Astrocyte (in vitro differentiated cells and primary cell): ENCODE data around the gene PPIL6. TPM values are rescaled to one million over a fixed set of nuclear protein-coding genes. Genes with fewer than 3 reads are reported as not detected.

Source experiments
- DNase-seq: peaks from one replicate; pipeline ENCODE4 v3.0.0-alpha.2; 2010; ENCODE audit warnings: low read depth
- FAIRE-seq: peaks from 2 replicates; lab custom pipeline; 2011; peaks lifted over from hg19 to GRCh38; lab: Jason Lieb, UNC
- H2AFZ ChIP-seq: 2 replicates; pipeline ENCODE4 v1.6.0; 2012; ENCODE audit warnings: low read depth, low read length, inconsistent platforms
- H3K27ac ChIP-seq: 2 replicates; pipeline ENCODE4 v1.5.1; 2011; ENCODE audit warnings: low read depth, low read length, inconsistent platforms
- H3K27me3 ChIP-seq: 2 replicates; pipeline ENCODE4 v1.6.0; 2011; ENCODE audit warnings: low read length, inconsistent platforms; ENCODE audit not compliant: insufficient read depth
- H3K36me3 ChIP-seq: 2 replicates; pipeline ENCODE4 v1.5.1; 2011; ENCODE audit warnings: low read length, inconsistent platforms; ENCODE audit not compliant: insufficient read depth
- H3K4me1 ChIP-seq: 2 replicates; pipeline ENCODE4 v1.5.1; 2011; ENCODE audit warnings: low read length, inconsistent platforms; ENCODE audit not compliant: insufficient read depth
- H3K4me2 ChIP-seq: 2 replicates; pipeline ENCODE4 v1.6.0; 2012; ENCODE audit warnings: low read length, inconsistent platforms
- H3K4me3 ChIP-seq: 2 replicates; pipeline ENCODE4 v1.5.1; 2011; ENCODE audit warnings: low read depth, mild to moderate bottlenecking, low read length, inconsistent platforms; ENCODE audit not compliant: insufficient read depth
- H3K79me2 ChIP-seq: 2 replicates; pipeline ENCODE4 v1.6.0; 2012; ENCODE audit warnings: mild to moderate bottlenecking, low read length, inconsistent platforms; ENCODE audit not compliant: insufficient read depth
- H3K9ac ChIP-seq: 2 replicates; pipeline ENCODE4 v1.6.0; 2012; ENCODE audit warnings: mild to moderate bottlenecking, low read length, inconsistent platforms
- H3K9me3 ChIP-seq: 2 replicates; pipeline ENCODE4 v1.5.1; 2012; ENCODE audit warnings: low read depth, mild to moderate bottlenecking, low read length, inconsistent platforms; ENCODE audit not compliant: insufficient read depth
- H4K20me1 ChIP-seq: 2 replicates; pipeline ENCODE4 v1.6.0; 2012; ENCODE audit warnings: low read length, inconsistent platforms; ENCODE audit not compliant: insufficient read depth
- H3K27ac Mint-ChIP-seq: one replicate; pipeline ENCODE4 v1.8.0; 2021; ENCODE audit warnings: mild to moderate bottlenecking, mixed read lengths; ENCODE audit not compliant: unreplicated experiment
- H3K27me3 Mint-ChIP-seq: one replicate; pipeline ENCODE4 v1.8.0; 2021; ENCODE audit warnings: low read depth, mixed read lengths; ENCODE audit not compliant: unreplicated experiment
- H3K36me3 Mint-ChIP-seq: one replicate; pipeline ENCODE4 v1.8.0; 2021; ENCODE audit warnings: low read depth, mixed read lengths; ENCODE audit not compliant: unreplicated experiment
- H3K4me1 Mint-ChIP-seq: one replicate; pipeline ENCODE4 v1.8.0; 2021; ENCODE audit warnings: low read depth, mixed read lengths; ENCODE audit not compliant: unreplicated experiment
- H3K4me3 Mint-ChIP-seq: one replicate; pipeline ENCODE4 v1.8.0; 2021; ENCODE audit warnings: mild to moderate bottlenecking, moderate library complexity, mixed read lengths; ENCODE audit not compliant: unreplicated experiment
- H3K9me3 Mint-ChIP-seq: one replicate; pipeline ENCODE4 v1.8.0; 2021; ENCODE audit warnings: mild to moderate bottlenecking, mixed read lengths; ENCODE audit not compliant: unreplicated experiment
- EZH2 ChIP-seq: IDR thresholded peaks from 2 replicates; pipeline ENCODE4 v1.6.1; 2012; ENCODE audit warnings: mild to moderate bottlenecking, low read length, inconsistent platforms; ENCODE audit not compliant: insufficient read depth
- total RNA-seq: library from RNA; stranded (reverse); gene quantifications from 2 replicates; pipeline ENCODE4 v1.2.1, GENCODE V29; 2021
- TF ChIP-seq, protein P1 (sequence below): IDR thresholded peaks from 2 replicates; pipeline ENCODE4 v1.5.1; 2011; ENCODE audit warnings: low read depth, mild to moderate bottlenecking, inconsistent platforms, low read length, moderate library complexity; ENCODE audit not compliant: insufficient read depth

Gene PPIL6
- total RNA-seq, 1 donor from 2014 or later, result 1.7 TPM

GRCh38 chr6:109478841-109479624, 38.6 kb upstream of the PPIL6 start:
- H3K27ac ChIP-seq, result no peak overlapping the region
- FAIRE-seq (no peak), DNase-seq (no peak)
- H3K4me3 ChIP-seq, result peak overlapping the region; percentile 23
- H3K9ac ChIP-seq, result no peak overlapping the region
- no peak overlapping the region for H2AFZ ChIP-seq
- no peaks in the 10 kb centered on the region for H3K9me3 ChIP-seq
- TF ChIP-seq, protein P1, sequence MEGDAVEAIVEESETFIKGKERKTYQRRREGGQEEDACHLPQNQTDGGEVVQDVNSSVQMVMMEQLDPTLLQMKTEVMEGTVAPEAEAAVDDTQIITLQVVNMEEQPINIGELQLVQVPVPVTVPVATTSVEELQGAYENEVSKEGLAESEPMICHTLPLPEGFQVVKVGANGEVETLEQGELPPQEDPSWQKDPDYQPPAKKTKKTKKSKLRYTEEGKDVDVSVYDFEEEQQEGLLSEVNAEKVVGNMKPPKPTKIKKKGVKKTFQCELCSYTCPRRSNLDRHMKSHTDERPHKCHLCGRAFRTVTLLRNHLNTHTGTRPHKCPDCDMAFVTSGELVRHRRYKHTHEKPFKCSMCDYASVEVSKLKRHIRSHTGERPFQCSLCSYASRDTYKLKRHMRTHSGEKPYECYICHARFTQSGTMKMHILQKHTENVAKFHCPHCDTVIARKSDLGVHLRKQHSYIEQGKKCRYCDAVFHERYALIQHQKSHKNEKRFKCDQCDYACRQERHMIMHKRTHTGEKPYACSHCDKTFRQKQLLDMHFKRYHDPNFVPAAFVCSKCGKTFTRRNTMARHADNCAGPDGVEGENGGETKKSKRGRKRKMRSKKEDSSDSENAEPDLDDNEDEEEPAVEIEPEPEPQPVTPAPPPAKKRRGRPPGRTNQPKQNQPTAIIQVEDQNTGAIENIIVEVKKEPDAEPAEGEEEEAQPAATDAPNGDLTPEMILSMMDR, result no peak
- no peak for TF ChIP-seq EZH2
- peak overlapping the region; percentile 56 for H3K4me2 ChIP-seq
- Mint-ChIP-seq H3K27ac (no peak overlapping the region), H3K4me1 (peaks cover 18% of the 10 kb centered on the region), H3K27me3 (no peaks in the 10 kb centered on the region), H3K36me3 (peaks cover 8% of the 10 kb centered on the region), H3K4me3 (peak overlapping the region; percentile 71), H3K9me3 (no peaks in the 10 kb centered on the region)
- no peaks in the 10 kb centered on the region for H3K27me3 ChIP-seq
- peaks cover 63% of the 10 kb centered on the region for H3K79me2 ChIP-seq
- H4K20me1 ChIP-seq, result peaks cover 33% of the 10 kb centered on the region
- peaks cover 12% of the 10 kb centered on the region for H3K4me1 ChIP-seq
- peaks cover 22% of the 10 kb centered on the region for H3K36me3 ChIP-seq

DNA sequence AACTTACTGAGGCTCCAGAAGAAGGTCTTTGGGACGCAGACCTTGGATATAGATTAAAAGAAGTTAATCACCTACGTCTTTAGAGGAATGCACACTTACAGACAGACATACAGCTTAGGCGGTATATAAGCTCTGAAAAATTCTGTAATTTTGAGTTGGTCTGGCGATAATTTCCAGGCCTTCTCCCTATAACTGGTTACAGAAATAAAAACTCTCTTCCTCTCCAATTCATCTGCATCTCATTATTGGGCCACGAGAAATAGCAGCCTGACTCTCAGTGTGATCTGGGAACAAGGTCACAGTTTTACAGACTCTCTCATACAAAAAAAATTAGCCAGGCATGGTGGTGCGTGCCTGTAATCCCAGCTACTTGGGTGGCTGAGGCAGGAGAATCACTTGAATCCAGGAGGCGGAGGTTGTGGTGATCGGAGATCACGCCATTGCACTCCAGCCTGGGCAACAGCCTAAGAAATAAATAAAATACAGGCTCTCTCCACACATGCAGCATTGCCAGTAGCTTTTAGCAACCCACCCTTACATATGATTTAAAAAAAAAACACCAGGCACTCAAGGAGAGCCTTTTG, 37.9 kb upstream of the PPIL6 start:
- Mint-ChIP-seq H3K4me1 (peaks cover 18% of the 10 kb centered on the region), H3K36me3 (peaks cover 9% of the 10 kb centered on the region), H3K27ac (no peak overlapping the region), H3K27me3 (no peaks in the 10 kb centered on the region), H3K9me3 (no peaks in the 10 kb centered on the region), H3K4me3 (peak overlapping the region; percentile 71)
- H3K27ac ChIP-seq, result no peak overlapping the region
- H3K9me3 ChIP-seq, result no peaks in the 10 kb centered on the region
- H3K4me3 ChIP-seq, result no peak overlapping the region
- no peaks in the 10 kb centered on the region for H3K27me3 ChIP-seq
- no peak for FAIRE-seq
- H3K4me1 ChIP-seq, result peaks cover 12% of the 10 kb centered on the region
- no peak for TF ChIP-seq EZH2
- TF ChIP-seq, protein P1, result no peak
- H2AFZ ChIP-seq, result no peak overlapping the region
- H3K9ac ChIP-seq, result no peak overlapping the region
- peaks cover 27% of the 10 kb centered on the region for H3K36me3 ChIP-seq
- H3K4me2 ChIP-seq, result peak overlapping the region; percentile 56
- no peak for DNase-seq
- H3K79me2 ChIP-seq, result peaks cover 65% of the 10 kb centered on the region
- H4K20me1 ChIP-seq, result peaks cover 36% of the 10 kb centered on the region
